GM19328 (cell line): Measurements from ENCODE around the gene PLK4.

Experiments used
- ATAC-seq: cut with Tn5 transposase; IDR thresholded peaks from one replicate; pipeline ENCODE4 v1.9.1; 2021; ENCODE audit warnings: mild to moderate bottlenecking, moderate library complexity; ENCODE audit not compliant: unreplicated experiment

PLK4 gene

GRCh38 chr4:127880763-127881562 is at the start of gene PLK4:
TSS of gene PLK4 (plus strand) at chr4:127880893. CDS start at chr4:127881135, 242 bp downstream.
- peak; percentile 90 for ATAC-seq

- ATAC-seq, result peak; percentile 67
Observed at GRCh38 chr4:127832585-127832984, 48.1 kb upstream of the PLK4 start.

GRCh38 chr4:127843704-127844600 is 36.7 kb upstream of the PLK4 start:
- ATAC-seq, result no peak

- no peak for ATAC-seq
Observed at GRCh38 chr4:127844601-127845116, 36.0 kb upstream of the PLK4 start.

- no peak for ATAC-seq
Observed at GRCh38 chr4:127846061-127846460, 34.6 kb upstream of the PLK4 start.

GRCh38 chr4:127846765-127847164 is 33.9 kb upstream of the PLK4 start:
- no peak for ATAC-seq

DNA sequence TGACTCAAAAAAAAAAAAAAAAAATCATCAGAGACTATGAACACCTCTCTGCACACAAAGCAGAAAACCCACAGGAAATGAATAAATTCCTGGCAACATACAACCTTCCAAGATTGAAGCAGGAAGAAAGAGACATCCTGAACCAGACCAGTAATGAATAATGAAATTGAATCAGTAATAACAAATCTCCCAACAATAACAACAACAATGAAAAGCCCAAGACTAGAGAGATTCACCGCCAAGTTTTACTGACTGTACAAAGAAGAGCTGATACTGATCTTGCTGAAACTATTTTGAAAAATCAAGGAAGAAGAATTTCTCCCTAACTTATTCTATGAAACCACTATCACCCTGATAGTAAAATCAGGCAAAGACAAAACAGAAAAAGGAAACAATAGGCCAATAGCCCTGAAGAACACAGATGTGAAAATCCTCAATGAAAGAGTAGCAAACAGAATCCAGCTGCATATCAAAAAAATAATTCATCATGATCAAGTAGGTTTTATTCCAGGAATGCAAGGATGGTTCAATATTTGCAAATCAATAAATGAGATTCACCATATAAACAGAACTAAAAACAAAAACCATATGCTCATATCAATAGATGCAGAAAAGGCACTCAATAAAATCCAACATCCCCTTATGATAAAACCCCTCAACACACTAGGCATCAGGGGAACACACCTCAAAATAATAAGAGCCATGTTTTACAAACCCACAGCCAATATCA is 31.0 kb upstream of the PLK4 start:
- no peak for ATAC-seq

DNA sequence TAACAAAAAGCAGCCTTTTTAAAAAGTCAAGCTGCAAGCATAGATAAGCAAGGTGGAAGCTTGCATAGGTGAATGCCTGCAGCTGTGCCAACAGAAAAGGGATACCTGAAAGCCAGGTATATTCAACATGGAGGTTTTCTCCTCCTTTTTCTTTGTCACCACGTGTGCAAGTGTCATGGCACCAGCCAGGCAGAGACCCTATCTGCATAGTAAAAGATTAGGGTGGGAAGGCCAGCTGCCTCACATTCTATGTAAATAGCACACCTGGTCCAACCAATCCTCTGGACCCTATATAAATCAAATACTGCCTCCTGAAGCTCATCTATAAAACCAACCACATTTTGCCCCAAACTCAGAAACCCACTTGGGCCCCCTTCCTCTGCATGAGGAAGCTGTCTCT is 28.0 kb upstream of the PLK4 start:
- no peak for ATAC-seq

- no peak for ATAC-seq
Observed at GRCh38 chr4:127856196-127856812, 24.4 kb upstream of the PLK4 start.

DNA sequence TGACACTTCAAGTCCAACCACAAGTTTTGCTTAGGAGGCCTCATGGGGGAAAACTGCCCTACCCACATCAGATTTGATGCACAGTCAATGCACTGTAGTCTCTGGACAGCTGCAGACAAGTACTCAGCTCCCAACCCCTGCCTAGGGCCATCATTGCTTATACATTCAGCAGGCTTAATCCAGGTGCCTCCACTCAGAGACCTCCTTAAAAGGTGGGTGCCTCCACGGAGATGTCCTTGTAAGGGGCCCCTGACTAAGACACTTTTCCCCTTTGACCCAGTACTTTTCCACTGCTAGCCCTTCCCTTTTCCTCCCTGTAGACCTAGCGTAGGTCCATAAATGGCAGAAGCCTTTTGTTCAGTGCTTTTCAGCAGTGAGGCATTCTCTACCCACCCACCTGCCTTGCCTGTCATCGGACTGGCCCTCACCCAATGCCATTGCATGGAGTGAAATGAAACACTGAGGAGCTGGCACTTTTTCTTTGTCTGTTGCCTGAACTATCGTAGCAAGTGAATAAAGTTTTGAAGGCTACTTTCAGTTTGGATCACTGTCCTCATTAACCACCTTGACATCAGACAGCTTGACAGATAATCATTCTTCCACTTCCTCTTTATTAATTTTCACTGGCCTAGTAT is 23.8 kb upstream of the PLK4 start:
- peak; percentile 83 for ATAC-seq

- no peak for ATAC-seq
Observed at GRCh38 chr4:127857641-127858040, 23.1 kb upstream of the PLK4 start.

DNA sequence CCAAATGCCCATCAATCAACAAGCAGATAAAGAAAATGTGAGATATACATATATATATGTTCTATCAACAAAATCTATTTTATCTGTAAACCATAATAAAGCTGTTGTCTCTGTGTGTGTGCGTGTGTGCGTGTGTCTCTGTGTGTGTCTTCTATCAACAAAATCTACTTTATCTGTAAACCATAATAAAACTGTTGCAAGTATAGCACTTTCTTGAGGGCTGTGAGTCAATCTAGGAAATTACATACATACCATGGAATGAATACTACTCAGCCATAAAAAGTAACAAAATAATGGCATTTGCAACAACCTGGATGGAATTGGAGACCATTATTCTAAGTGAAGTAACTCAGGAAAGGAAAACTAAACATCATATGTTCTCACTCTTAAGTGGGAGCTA is 12.5 kb upstream of the PLK4 start:
- ATAC-seq, result no peak

DNA sequence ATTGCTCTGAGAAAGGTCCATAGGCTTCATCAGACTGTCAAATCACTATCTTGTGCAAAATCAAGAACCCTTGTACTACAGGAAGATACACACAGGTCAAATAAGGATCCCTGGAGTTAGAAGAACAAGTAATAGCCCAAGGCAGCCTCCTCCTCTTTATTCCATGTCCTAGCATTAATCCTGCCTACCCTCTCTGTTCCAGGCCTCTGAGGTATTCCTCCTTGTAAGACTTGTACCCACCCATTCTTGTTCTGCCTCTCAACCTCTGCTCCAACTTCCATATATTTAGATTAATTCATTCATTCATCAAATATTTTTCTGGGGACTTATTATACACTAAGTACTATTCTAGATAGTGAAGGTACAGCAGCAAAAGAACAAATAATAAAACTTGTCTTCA is 10.4 kb upstream of the PLK4 start:
- no peak for ATAC-seq

DNA sequence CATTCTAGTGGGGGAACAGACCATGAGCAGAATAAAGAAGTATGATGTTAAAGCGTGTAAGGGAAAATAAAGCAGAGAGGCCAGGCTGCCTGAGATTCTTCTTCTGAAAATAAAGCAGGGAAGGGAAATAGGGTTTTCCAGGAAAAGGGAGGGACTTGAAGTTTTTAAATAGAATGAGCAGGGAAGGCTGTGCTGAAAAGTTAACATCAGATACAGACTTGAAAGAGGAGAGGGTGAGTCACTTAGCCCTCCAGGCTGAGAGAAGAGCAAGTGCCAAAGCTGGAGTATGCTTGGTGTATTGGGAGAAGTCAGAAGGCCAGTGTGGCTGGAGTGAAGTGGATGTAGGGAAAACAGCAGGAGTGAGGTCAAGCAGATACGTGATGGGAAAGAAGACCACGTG is 10.0 kb upstream of the PLK4 start:
- ATAC-seq, result no peak

GRCh38 chr4:127875791-127876190 is 4.9 kb upstream of the PLK4 start:
- ATAC-seq, result no peak

- ATAC-seq, result peak; percentile 37
Observed at GRCh38 chr4:127881563-127881864, 821 bp downstream of the PLK4 start.

DNA sequence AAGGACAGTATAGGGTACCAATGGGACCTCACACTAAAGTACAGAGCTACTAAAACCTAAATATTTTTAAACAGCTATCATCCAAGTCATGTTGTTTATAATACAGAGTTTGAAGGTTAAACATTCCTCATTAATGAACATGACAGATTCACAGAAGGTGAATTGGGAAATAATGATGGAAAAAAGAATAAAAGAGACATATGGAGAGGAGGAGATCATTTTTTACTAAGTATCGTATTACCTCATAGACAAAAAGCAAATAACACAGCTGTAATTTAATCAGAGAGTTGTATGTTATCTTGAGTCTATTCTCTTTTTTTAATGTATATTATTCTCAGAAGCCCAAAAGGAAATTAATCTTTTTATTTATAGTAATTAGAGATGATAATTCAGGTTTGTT is 7.9 kb downstream of the PLK4 start:
- no peak for ATAC-seq

DNA sequence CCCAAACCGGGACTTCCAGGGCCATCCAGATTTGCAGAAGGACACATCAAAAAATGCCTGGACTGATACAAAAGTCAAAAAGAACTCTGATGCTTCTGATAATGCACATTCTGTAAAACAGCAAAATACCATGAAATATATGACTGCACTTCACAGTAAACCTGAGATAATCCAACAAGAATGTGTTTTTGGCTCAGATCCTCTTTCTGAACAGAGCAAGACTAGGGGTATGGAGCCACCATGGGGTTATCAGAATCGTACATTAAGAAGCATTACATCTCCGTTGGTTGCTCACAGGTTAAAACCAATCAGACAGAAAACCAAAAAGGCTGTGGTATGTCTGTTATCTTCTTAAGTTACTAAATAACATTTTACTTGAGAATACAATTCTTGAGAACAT is 9.2 kb downstream of the PLK4 start:
- ATAC-seq, result no peak

DNA sequence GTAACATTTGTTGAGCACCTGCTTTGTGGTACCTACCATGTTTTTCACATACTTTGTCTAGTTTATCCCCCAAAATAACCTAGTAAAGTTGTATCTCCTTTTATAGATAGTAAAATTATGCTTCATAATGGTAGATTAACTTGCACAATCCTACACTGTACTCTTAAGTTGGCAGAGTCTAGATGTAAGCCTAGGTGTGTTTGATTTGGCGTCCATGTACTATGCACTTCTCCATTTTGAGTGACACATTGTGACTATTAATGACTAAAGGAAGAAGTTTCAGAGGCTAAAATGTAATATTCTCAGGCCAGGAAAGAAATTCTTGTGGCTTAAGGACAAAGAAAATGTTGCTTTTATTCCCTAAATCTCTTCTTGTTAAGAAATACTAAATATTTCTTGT is 15.4 kb downstream of the PLK4 start:
- ATAC-seq, result no peak

DNA sequence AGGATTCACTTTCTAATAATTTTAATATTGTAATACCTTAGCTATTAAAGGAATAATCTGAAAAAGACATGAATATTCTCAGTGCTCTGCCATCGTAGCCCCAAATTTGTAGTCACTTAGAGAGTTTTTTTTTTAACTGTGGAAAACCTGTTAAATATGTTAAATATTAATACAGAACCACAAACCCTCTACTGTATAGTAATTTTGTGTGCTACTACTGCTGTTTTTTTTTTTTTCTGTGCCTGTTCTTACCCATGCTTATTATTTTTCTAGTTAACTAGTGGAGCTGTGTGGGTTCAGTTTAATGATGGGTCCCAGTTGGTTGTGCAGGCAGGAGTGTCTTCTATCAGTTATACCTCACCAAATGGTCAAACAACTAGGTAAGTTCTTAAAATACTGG is 15.8 kb downstream of the PLK4 start:
- no peak for ATAC-seq
